Endodermal cell (in vitro differentiated cells): ENCODE results near the gene ROBO1. TPM values are rescaled to one million over a fixed set of nuclear protein-coding genes. Genes with fewer than 3 reads are reported as not detected.

Experiments
- DNase-seq: peaks from one replicate; pipeline ENCODE4 v3.0.0-alpha.2; 2017
- H3K27ac ChIP-seq: 2 replicates; pipeline ENCODE4 v1.5.1; 2013; ENCODE audit warnings: mild to moderate bottlenecking, low read depth, low read length, moderate library complexity
- H3K27me3 ChIP-seq: 2 replicates; pipeline ENCODE4 v1.6.1; 2013; ENCODE audit warnings: mild to moderate bottlenecking, low read length, moderate library complexity; ENCODE audit not compliant: insufficient read depth, control insufficient read depth, poor library complexity, severe bottlenecking
- H3K36me3 ChIP-seq: 2 replicates; pipeline ENCODE4 v1.7.0; 2013; ENCODE audit warnings: mild to moderate bottlenecking, low read length, moderate library complexity; ENCODE audit not compliant: control insufficient read depth, insufficient read depth
- H3K4me1 ChIP-seq: one replicate; pipeline ENCODE4 v1.7.0; 2013; ENCODE audit warnings: low read length; ENCODE audit not compliant: control insufficient read depth, insufficient read depth
- H3K4me3 ChIP-seq: 2 replicates; pipeline ENCODE4 v1.5.1; 2013; ENCODE audit warnings: mild to moderate bottlenecking, low read length, moderate library complexity
- H3K9ac ChIP-seq: 2 replicates; pipeline ENCODE4 v1.6.1; 2013; ENCODE audit warnings: mild to moderate bottlenecking, low read length, moderate library complexity; ENCODE audit not compliant: poor library complexity, severe bottlenecking; ENCODE audit errors: extremely low read depth
- H3K9me3 ChIP-seq: 2 replicates; pipeline ENCODE4 v1.6.1; 2013; ENCODE audit warnings: mild to moderate bottlenecking, low read length, moderate library complexity; ENCODE audit not compliant: control insufficient read depth
- H3K27ac Mint-ChIP-seq: 2 replicates; pipeline ENCODE4 v1.8.0; 2020; ENCODE audit warnings: mixed read lengths
- H3K27me3 Mint-ChIP-seq: 2 replicates; pipeline ENCODE4 v1.8.0; 2021; ENCODE audit warnings: mild to moderate bottlenecking, mixed read lengths; ENCODE audit not compliant: insufficient read depth
- H3K36me3 Mint-ChIP-seq: 2 replicates; pipeline ENCODE4 v1.8.0; 2020; ENCODE audit warnings: low read depth, mixed read lengths
- H3K4me1 Mint-ChIP-seq: 2 replicates; pipeline ENCODE4 v1.8.0; 2020; ENCODE audit warnings: mixed read lengths
- H3K4me3 Mint-ChIP-seq: 2 replicates; pipeline ENCODE4 v1.8.0; 2020; ENCODE audit warnings: mild to moderate bottlenecking, moderate library complexity, mixed read lengths
- H3K9me3 Mint-ChIP-seq: 2 replicates; pipeline ENCODE4 v1.8.0; 2020; ENCODE audit warnings: mild to moderate bottlenecking, mixed read lengths
- CTCF ChIP-seq: fragments of 200-600 bp; sonication (generic); conservative IDR thresholded peaks from 2 replicates; pipeline ENCODE4 v1.5.0; 2021; ENCODE audit warnings: antibody characterized with exemption, mild to moderate bottlenecking
- WGBS, 2 experiments: methylation state at CpG; one replicate each; pipeline versions ENCODE4 v1.1.5 to v1.1.7; 2013; ENCODE audit warnings: missing lambda C conversion rate in 2 of 2, mixed read lengths in 1 of 2; ENCODE audit not compliant: insufficient coverage in 1 of 2, insufficient read length in 1 of 2; 5-methylcytosine and 5-hydroxymethylcytosine counted together
- total RNA-seq, 2 donors: library from RNA; stranded (reverse); fragmentation: NEBNext Ultra II Directional in 1 of 2; extraction: Animal tissue kit (Norgen Biotek cat#: 25700) in 1 of 2; gene quantifications; 2 replicates in 1 of 2; 3 replicates in 1 of 2; pipeline ENCODE4 v1.2.1, GENCODE V29; 2021

ROBO1 gene
- total RNA-seq, 2 donors from 2014 or later, result 74.8 to 75.9 TPM

GRCh38 chr3:79367803-79368202, 400.0 kb downstream of the ROBO1 start:
- Histone ChIP-seq H3K36me3 (no peaks in the 10 kb centered on the region), H3K9me3 (peaks cover 9% of the 10 kb centered on the region), H3K4me3 (no peak overlapping the region), H3K9ac (no peak overlapping the region), H3K27me3 (no peaks in the 10 kb centered on the region), H3K4me1 (peaks cover 4% of the 10 kb centered on the region), H3K27ac (no peak overlapping the region)
- Mint-ChIP-seq H3K27me3 (no peaks in the 10 kb centered on the region), H3K36me3 (no peaks in the 10 kb centered on the region), H3K4me3 (no peak overlapping the region), H3K9me3 (peaks cover 16% of the 10 kb centered on the region), H3K4me1 (peaks cover 12% of the 10 kb centered on the region), H3K27ac (no peak overlapping the region)
- DNase-seq, result no peak
- WGBS, 2 experiments, result 96 to 97% methylated on average over 5 to 6 of the region's 6 CpGs
- no peak for TF ChIP-seq CTCF

GRCh38 chr3:79367066-79367465, 400.7 kb downstream of the ROBO1 start:
- H3K4me3 ChIP-seq, result no peak overlapping the region
- Mint-ChIP-seq H3K4me3 (no peak overlapping the region), H3K27ac (no peak overlapping the region), H3K9me3 (peaks cover 12% of the 10 kb centered on the region), H3K36me3 (no peaks in the 10 kb centered on the region), H3K4me1 (peaks cover 12% of the 10 kb centered on the region), H3K27me3 (no peaks in the 10 kb centered on the region)
- peaks cover 8% of the 10 kb centered on the region for H3K9me3 ChIP-seq
- H3K27ac ChIP-seq, result no peak overlapping the region
- H3K4me1 ChIP-seq, result peaks cover 4% of the 10 kb centered on the region
- no peaks in the 10 kb centered on the region for H3K27me3 ChIP-seq
- no peak for DNase-seq
- TF ChIP-seq CTCF, result no peak
- no peaks in the 10 kb centered on the region for H3K36me3 ChIP-seq
- H3K9ac ChIP-seq, result no peak overlapping the region

GRCh38 chr3:79366414-79366813, 401.4 kb downstream of the ROBO1 start:
- H3K4me1 Mint-ChIP-seq, result peaks cover 12% of the 10 kb centered on the region
- H3K4me3 ChIP-seq, result no peak overlapping the region
- H3K27ac Mint-ChIP-seq, result no peak overlapping the region
- H3K27me3 Mint-ChIP-seq, result no peaks in the 10 kb centered on the region
- no peaks in the 10 kb centered on the region for H3K27me3 ChIP-seq
- WGBS, 2 experiments, result 95 to 98% methylated on average over 6 to 8 of the region's 8 CpGs
- peaks cover 1% of the 10 kb centered on the region for H3K9me3 ChIP-seq
- H3K36me3 ChIP-seq, result no peaks in the 10 kb centered on the region
- H3K36me3 Mint-ChIP-seq, result no peaks in the 10 kb centered on the region
- H3K27ac ChIP-seq, result no peak overlapping the region
- no peak for DNase-seq
- peaks cover 6% of the 10 kb centered on the region for H3K9me3 Mint-ChIP-seq
- H3K4me1 ChIP-seq, result peaks cover 4% of the 10 kb centered on the region
- H3K4me3 Mint-ChIP-seq, result no peak overlapping the region
- H3K9ac ChIP-seq, result no peak overlapping the region
- TF ChIP-seq CTCF, result no peak
